ACC112 (cell line): ENCODE results near the gene ADGRD1.
"Not testable (repeated sequence)": the region's sequence is repeated elsewhere in the genome, so short reads cannot be mapped to it uniquely, and the experiment has no call there.

Source experiments
- H2AFZ ChIP-seq: fragments of 200-600 bp; sonication (generic); one replicate; pipeline ENCODE4 v1.6.0; 2017; ENCODE audit warnings: antibody characterized with exemption, low read length; ENCODE audit not compliant: unreplicated experiment
- H3K27ac ChIP-seq: fragments of 200-600 bp; sonication (generic); 2 replicates; pipeline ENCODE4 v1.5.1; 2014; ENCODE audit warnings: low read depth, mild to moderate bottlenecking, antibody characterized with exemption, low read length, moderate library complexity
- H3K27me3 ChIP-seq: fragments of 200-600 bp; sonication (generic); 2 replicates; pipeline ENCODE4 v1.6.1; 2014; ENCODE audit warnings: mild to moderate bottlenecking, antibody characterized with exemption, low read length, moderate library complexity, mixed read lengths; ENCODE audit not compliant: insufficient read depth
- H3K36me3 ChIP-seq: fragments of 200-600 bp; sonication (generic); 2 replicates; pipeline ENCODE4 v1.6.1; 2016; ENCODE audit warnings: mild to moderate bottlenecking, antibody characterized with exemption, low read length, moderate library complexity, mixed read lengths; ENCODE audit not compliant: insufficient read depth
- H3K4me1 ChIP-seq: fragments of 200-600 bp; sonication (generic); one replicate; pipeline ENCODE4 v1.6.1; 2016; ENCODE audit warnings: low read length, mixed read lengths; ENCODE audit not compliant: insufficient read depth, unreplicated experiment, control insufficient read depth
- H3K4me3 ChIP-seq: fragments of 200-600 bp; sonication (generic); 2 replicates; pipeline ENCODE4 v1.5.1; 2014; ENCODE audit warnings: mild to moderate bottlenecking, low read depth, low read length
- H3K79me2 ChIP-seq: fragments of 200-600 bp; sonication (generic); one replicate; pipeline ENCODE4 v1.6.0; 2016; ENCODE audit warnings: low read length; ENCODE audit not compliant: control insufficient read depth, unreplicated experiment, insufficient read depth

The ADGRD1 gene

DNA sequence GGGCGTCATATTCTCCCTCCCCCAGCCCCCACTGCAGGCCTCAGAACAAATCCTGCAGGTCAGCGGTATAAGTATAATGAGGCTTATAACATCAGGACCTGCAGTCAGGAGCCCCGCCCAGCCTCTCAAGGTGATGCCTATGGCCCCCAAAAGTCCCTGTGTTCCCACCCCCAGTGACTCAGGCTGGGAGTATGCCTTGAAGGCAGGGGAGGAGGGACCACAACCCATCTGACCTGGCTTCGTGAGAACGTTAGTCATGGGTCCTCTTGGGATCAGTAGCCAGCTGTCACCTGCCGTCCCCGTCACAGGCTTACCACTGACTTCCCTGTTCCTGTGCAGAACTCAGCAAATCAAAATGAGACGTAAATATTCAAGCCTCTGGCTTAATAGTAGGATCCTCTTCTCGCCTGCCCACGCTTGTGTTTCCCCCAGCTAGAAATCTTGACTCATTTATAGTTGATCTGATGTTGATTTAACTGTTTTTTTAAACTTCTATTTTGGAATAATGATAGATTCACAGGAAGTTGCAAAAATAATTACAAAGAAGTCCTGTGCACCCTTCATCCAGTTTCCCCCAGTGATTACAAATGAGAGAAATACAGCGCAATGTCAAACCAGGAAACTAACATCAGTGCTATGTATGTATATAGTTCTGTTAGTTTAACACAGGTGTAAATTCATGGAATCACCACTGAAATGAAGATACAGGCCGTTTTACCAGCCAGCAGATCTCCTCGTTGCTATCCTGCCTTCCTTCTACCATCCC is 107.5 kb downstream of the ADGRD1 start:
- no peaks in the 10 kb centered on the region for H3K4me1 ChIP-seq
- no peaks in the 10 kb centered on the region for H3K27me3 ChIP-seq
- H2AFZ ChIP-seq = no peak overlapping the region

GRCh38 chr12:131063413-131063812 is 109.7 kb downstream of the ADGRD1 start:
- no peak overlapping the region for H3K4me3 ChIP-seq
- no peaks in the 10 kb centered on the region for H3K27me3 ChIP-seq
- no peaks in the 10 kb centered on the region for H3K79me2 ChIP-seq
- no peak overlapping the region for H2AFZ ChIP-seq
- no peaks in the 10 kb centered on the region for H3K36me3 ChIP-seq
- H3K27ac ChIP-seq = no peak overlapping the region
- no peaks in the 10 kb centered on the region for H3K4me1 ChIP-seq

More for the DNA sequence above, 107.5 kb downstream of the ADGRD1 start:
- H3K27ac ChIP-seq = no peak overlapping the region
- H3K36me3 ChIP-seq = no peaks in the 10 kb centered on the region
- H3K79me2 ChIP-seq = no peaks in the 10 kb centered on the region
- H3K4me3 ChIP-seq = no peak overlapping the region

GRCh38 chr12:131063960-131064359 is 110.3 kb downstream of the ADGRD1 start:
- Histone ChIP-seq H3K4me3 (no peak overlapping the region), H3K79me2 (no peaks in the 10 kb centered on the region), H3K4me1 (no peaks in the 10 kb centered on the region), H2AFZ (no peak overlapping the region), H3K27ac (no peak overlapping the region), H3K36me3 (no peaks in the 10 kb centered on the region), H3K27me3 (no peaks in the 10 kb centered on the region)

DNA sequence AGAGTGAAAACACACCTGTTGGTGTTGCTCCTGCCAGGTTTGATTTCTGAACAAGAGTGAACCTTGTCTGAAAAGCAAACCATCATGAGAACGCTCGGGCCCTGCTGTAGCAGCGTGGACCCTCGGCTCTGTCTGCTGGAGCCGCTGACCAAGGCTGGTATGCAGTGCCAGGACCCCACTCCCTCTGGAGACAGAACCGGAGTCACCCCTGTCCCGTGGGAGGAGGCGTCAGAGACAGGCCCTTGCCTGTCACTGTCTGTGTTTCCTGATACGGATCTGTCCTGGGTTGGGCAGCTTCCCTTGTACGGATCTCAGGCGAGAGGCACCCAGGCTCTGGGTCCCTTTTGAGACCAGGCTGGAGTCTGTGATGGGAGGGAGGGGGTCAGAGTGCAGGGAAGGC is 111.6 kb downstream of the ADGRD1 start:
- no peaks in the 10 kb centered on the region for H3K79me2 ChIP-seq
- no peaks in the 10 kb centered on the region for H3K4me1 ChIP-seq
- no peak overlapping the region for H2AFZ ChIP-seq
- H3K4me3 ChIP-seq = no peak overlapping the region
- H3K36me3 ChIP-seq = no peaks in the 10 kb centered on the region
- H3K27me3 ChIP-seq = no peaks in the 10 kb centered on the region
- H3K27ac ChIP-seq = no peak overlapping the region

DNA sequence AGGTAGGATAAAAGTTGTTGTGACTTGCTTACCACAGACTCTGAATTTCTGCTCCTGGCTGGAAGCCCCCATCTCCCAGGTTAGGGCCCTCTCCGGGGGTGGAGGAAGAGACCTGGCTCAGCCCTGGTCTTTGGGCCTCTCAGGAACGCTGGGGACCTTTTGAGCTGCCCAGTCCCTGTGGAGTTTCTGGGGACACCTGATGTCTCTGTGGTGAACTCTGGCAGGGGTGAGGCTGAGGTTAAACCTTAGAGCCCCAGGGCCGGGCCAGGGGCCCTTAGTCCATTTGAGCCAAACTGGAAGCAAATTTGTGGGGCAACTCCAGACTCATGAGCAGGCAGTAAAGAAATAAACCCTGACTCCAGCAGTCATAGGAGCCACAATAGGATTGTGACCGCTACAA is 112.1 kb downstream of the ADGRD1 start:
- Histone ChIP-seq H2AFZ (no peak overlapping the region), H3K4me1 (no peaks in the 10 kb centered on the region), H3K4me3 (no peak overlapping the region), H3K27ac (no peak overlapping the region), H3K27me3 (no peaks in the 10 kb centered on the region), H3K79me2 (no peaks in the 10 kb centered on the region), H3K36me3 (no peaks in the 10 kb centered on the region)

DNA sequence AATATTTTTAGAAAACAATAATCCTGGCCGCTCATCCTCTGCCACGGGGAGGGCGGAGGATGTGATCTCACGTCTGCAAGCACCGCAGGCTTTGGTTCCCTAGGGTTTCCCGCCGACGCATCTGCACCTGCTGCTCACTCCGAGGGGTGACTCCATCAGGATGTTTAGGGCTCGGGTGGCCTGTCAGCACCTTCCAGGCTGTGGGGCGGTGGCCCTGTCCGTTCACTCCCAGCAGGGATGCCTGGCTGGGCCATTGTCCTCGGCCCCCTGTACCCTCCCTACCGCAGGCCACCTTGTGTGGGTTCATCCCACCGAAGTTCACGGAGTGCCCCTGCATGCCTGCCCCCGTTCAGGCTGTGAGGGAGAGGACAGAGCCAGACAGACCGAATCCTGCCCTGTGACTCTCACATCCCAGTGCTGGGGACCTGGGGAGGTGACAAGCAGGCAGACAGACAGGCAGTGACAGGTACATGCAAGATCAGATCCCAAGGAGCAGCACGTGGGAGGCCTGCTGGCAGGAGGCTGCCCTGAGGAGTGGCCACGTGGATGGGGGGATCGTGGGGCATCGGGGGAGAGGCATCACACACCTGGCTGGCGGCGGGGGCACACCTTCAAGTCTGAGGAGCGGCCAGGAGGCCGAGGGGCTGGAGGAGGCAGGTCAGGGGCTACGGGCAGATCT is 112.6 kb downstream of the ADGRD1 start:
- Histone ChIP-seq H3K36me3 (no peaks in the 10 kb centered on the region), H3K27me3 (no peaks in the 10 kb centered on the region), H2AFZ (no peak overlapping the region)

DNA sequence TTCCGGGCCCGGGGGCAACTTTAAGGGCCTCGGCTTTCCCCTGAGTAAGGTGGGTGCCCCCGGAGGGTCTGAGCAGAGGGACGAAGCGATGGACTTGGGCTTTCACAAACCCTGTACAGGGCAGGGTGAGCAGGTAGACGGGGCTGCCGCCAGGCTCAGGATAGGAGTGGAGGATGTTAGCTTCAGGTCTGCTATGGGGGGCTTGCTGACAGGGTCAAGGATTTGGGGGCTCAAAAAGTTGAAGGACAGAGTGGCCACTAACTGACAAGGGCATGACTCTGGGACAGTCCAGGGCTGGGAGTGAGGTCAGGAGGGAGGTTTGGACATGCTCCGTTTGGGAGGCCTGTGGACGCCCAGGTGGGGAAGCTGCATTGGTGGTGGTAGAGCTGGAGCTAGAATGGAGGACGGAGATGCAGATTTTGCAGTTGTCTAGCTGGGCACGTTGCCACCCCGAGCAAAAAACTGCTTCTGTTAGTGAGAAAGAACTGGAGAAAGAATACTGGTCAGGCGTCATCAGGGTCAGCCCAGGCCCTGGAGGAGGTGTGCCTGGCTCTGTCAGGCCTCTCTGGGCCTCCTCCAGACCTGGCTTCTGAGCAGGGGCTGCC is 113.3 kb downstream of the ADGRD1 start:
- no peaks in the 10 kb centered on the region for H3K36me3 ChIP-seq
- no peak overlapping the region for H3K27ac ChIP-seq
- no peaks in the 10 kb centered on the region for H3K79me2 ChIP-seq
- no peak overlapping the region for H2AFZ ChIP-seq
- no peaks in the 10 kb centered on the region for H3K4me1 ChIP-seq
- H3K27me3 ChIP-seq = no peaks in the 10 kb centered on the region
- no peak overlapping the region for H3K4me3 ChIP-seq

More for the DNA sequence above, 112.6 kb downstream of the ADGRD1 start:
- Histone ChIP-seq H3K4me3 (no peak overlapping the region), H3K4me1 (no peaks in the 10 kb centered on the region), H3K79me2 (no peaks in the 10 kb centered on the region), H3K27ac (no peak overlapping the region)

DNA sequence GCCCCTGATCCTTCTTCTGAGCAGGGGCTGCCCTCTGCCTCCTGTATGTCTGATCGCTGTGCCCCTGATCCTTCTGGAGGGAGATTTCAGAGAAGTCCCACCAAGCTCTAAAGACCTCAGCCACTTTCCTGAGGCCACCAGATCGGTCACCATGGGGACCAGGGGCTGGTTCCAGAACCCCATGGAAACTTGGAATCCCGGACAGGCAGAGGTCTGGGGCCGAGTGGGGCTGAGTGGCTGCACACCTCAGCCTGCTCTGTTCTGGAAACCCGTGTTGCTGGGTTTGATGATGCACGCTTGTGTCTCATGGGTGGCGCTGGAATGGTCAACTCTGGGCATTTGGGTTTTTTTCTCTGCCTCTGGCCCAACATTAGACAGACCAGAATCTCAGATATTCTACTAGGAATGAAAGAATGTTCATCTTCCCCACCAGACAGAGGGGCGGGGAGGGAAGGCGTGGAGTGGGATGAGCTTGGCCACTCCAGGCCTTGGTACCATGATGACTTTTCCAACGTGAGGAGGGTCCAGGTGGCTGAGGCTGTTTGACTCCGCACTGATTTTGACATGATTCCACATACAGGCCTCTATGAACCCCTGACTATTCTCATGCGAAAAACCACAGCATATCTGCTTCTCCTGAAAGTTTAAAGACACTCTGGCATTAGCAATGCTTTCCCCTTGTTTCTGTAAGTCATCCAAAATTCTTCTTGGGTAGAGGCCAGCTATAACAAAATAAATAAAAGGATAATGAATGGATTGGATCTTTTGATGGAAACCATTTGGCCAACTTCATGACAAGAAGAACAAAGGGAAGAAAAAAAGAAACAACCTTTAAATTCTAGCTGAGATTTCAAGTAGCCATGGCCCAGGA is 114.5 kb downstream of the ADGRD1 start:
- Histone ChIP-seq H3K4me3 (no peak overlapping the region), H2AFZ (no peak overlapping the region), H3K36me3 (no peaks in the 10 kb centered on the region), H3K79me2 (no peaks in the 10 kb centered on the region), H3K27me3 (no peaks in the 10 kb centered on the region), H3K27ac (no peak overlapping the region), H3K4me1 (no peaks in the 10 kb centered on the region)

DNA sequence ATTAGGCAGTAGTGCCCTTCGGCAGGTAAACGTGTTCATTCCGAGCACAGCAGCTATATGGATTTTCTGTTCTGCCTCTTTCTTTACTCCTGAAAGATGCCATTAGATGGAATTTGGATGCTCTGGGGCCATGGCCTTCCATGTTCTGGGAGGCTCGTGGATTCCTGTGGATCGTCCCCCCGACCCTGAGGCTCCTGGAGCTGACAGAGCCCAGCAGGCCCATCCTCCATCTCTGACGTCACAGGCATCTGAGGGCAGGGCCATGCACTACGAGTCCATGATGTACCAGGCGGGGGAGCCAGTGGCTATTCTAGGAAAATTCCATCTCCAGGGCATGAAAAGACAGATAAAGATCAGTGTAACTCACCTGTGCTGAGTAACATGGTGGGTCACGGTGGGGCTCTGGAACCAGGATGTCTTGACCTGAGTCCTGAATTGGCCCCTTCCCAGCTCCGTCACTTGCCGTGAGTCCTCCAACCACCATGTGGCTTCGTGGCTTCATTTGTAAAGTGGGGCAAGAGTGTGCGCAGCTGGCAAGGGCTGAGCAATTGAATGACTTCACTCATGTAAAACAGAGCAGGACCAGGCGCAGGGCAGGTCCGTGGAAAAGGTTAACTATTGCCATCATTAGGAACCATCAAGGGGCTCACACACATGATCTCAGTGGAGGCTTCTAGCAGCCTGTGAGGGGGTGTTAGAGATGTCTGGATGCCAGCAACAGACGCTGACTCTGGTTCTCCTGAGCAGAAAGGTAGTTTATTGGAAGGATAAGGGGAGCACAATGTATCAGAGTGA is 115.4 kb downstream of the ADGRD1 start:
- H3K27me3 ChIP-seq = not testable (repeated sequence)

GRCh38 chr12:131070136-131070535 is 116.4 kb downstream of the ADGRD1 start:
- not testable (repeated sequence) for H3K4me3 ChIP-seq, H3K27me3 ChIP-seq, H3K79me2 ChIP-seq, H3K27ac ChIP-seq, H3K36me3 ChIP-seq, H2AFZ ChIP-seq, H3K4me1 ChIP-seq

More for the DNA sequence above, 115.4 kb downstream of the ADGRD1 start:
- not testable (repeated sequence) for H3K4me3 ChIP-seq, H3K27ac ChIP-seq, H2AFZ ChIP-seq, H3K36me3 ChIP-seq, H3K79me2 ChIP-seq, H3K4me1 ChIP-seq
